ENCODE results near the gene HOXB7. TPM values are rescaled to one million over a fixed set of nuclear protein-coding genes. Genes with fewer than 3 reads are reported as not detected.

Gene HOXB7
- total RNA-seq, 2 donors from 2014 or later = 1.1 to 2.7 TPM

GRCh38 chr17:48623583-48623982 is 12.8 kb upstream of the HOXB7 start:
- Mint-ChIP-seq H3K4me3 (no peak overlapping the region), H3K36me3 (no peaks in the 10 kb centered on the region), H3K9me3 (no peaks in the 10 kb centered on the region), H3K27ac (no peak overlapping the region), H3K4me1 (ENCODE audit: low read depth in 2 of 2) (peaks cover 16 to 28% of the 10 kb centered on the region in 2 donors), H3K27me3 (peaks cover 58 to 84% of the 10 kb centered on the region in 2 donors)
- no peak for ATAC-seq
- no peak for DNase-seq (ENCODE audit: low spot score)

- Mint-ChIP-seq H3K9me3 (no peaks in the 10 kb centered on the region), H3K27me3 (peaks cover 59 to 84% of the 10 kb centered on the region in 2 donors), H3K27ac (no peak overlapping the region), H3K4me3 (no peak overlapping the region), H3K4me1 (ENCODE audit: low read depth in 2 of 2) (peaks cover 21 to 29% of the 10 kb centered on the region in 2 donors), H3K36me3 (no peaks in the 10 kb centered on the region)
- DNase-seq (ENCODE audit: low spot score) (no peak), ATAC-seq (no peak)
Observed at GRCh38 chr17:48622857-48623256, 12.0 kb upstream of the HOXB7 start.

GRCh38 chr17:48621410-48622392 is 10.9 kb upstream of the HOXB7 start:
- ATAC-seq = no peak
- no peak for DNase-seq (ENCODE audit: low spot score)
- H3K9me3 Mint-ChIP-seq = no peaks in the 10 kb centered on the region
- H3K27me3 Mint-ChIP-seq = peaks cover 62 to 89% of the 10 kb centered on the region in 2 donors
- no peak overlapping the region for H3K4me3 Mint-ChIP-seq
- H3K4me1 Mint-ChIP-seq (ENCODE audit: low read depth in 2 of 2) = peaks cover 27 to 32% of the 10 kb centered on the region in 2 donors
- H3K36me3 Mint-ChIP-seq = no peaks in the 10 kb centered on the region
- H3K27ac Mint-ChIP-seq = no peak overlapping the region

GRCh38 chr17:48620461-48621139 is 9.8 kb upstream of the HOXB7 start:
- Mint-ChIP-seq H3K4me1 (ENCODE audit: low read depth in 2 of 2) (peaks cover 21 to 24% of the 10 kb centered on the region in 2 donors), H3K36me3 (no peaks in the 10 kb centered on the region), H3K4me3 (peak overlapping the region; percentile 47), H3K27me3 (peaks cover 63 to 87% of the 10 kb centered on the region in 2 donors), H3K9me3 (no peaks in the 10 kb centered on the region), H3K27ac (no peak overlapping the region)
- DNase-seq (ENCODE audit: low spot score) = no peak
- ATAC-seq = no peak

GRCh38 chr17:48619826-48620449 is 9.1 kb upstream of the HOXB7 start:
- ATAC-seq (no peak), DNase-seq (ENCODE audit: low spot score) (no peak)
- H3K4me1 Mint-ChIP-seq (ENCODE audit: low read depth in 2 of 2) = peaks cover 20 to 25% of the 10 kb centered on the region in 2 donors
- H3K4me3 Mint-ChIP-seq = peak overlapping the region; percentile 55
- H3K27me3 Mint-ChIP-seq = peaks cover 67 to 90% of the 10 kb centered on the region in 2 donors
- H3K36me3 Mint-ChIP-seq = no peaks in the 10 kb centered on the region
- no peak overlapping the region for H3K27ac Mint-ChIP-seq
- H3K9me3 Mint-ChIP-seq = no peaks in the 10 kb centered on the region

GRCh38 chr17:48618256-48618896 is 7.6 kb upstream of the HOXB7 start:
- peaks cover 30 to 38% of the 10 kb centered on the region in 2 donors for H3K4me1 Mint-ChIP-seq (ENCODE audit: low read depth in 2 of 2)
- H3K27me3 Mint-ChIP-seq = peaks cover 67 to 93% of the 10 kb centered on the region in 2 donors
- no peaks in the 10 kb centered on the region for H3K36me3 Mint-ChIP-seq
- H3K9me3 Mint-ChIP-seq = no peaks in the 10 kb centered on the region
- ATAC-seq (peak; percentile 82 to 83), DNase-seq (ENCODE audit: low spot score) (peak; percentile 85)
- H3K4me3 Mint-ChIP-seq = peak overlapping the region; percentile 65
- H3K27ac Mint-ChIP-seq = peak overlapping the region; percentile 33 to 57

- Mint-ChIP-seq H3K36me3 (no peaks in the 10 kb centered on the region), H3K9me3 (no peaks in the 10 kb centered on the region), H3K4me3 (peak overlapping the region; percentile 23), H3K27me3 (peaks cover 62 to 89% of the 10 kb centered on the region in 2 donors), H3K4me1 (ENCODE audit: low read depth in 2 of 2) (peaks cover 34 to 44% of the 10 kb centered on the region in 2 donors), H3K27ac (no peak overlapping the region)
- ATAC-seq (no peak), DNase-seq (ENCODE audit: low spot score) (no peak)
Observed at GRCh38 chr17:48617471-48618255, 6.8 kb upstream of the HOXB7 start.

GRCh38 chr17:48616717-48617470 is 6.1 kb upstream of the HOXB7 start:
- Mint-ChIP-seq H3K4me3 (peak overlapping the region; percentile 23), H3K27ac (peak overlapping the region; percentile 10 to 29), H3K4me1 (ENCODE audit: low read depth in 2 of 2) (peaks cover 39 to 49% of the 10 kb centered on the region in 2 donors), H3K9me3 (no peaks in the 10 kb centered on the region), H3K36me3 (no peaks in the 10 kb centered on the region), H3K27me3 (peaks cover 61 to 81% of the 10 kb centered on the region in 2 donors)
- DNase-seq (ENCODE audit: low spot score) (no peak), ATAC-seq (no peak)

GRCh38 chr17:48615963-48616716 is 5.3 kb upstream of the HOXB7 start:
- Mint-ChIP-seq H3K4me1 (ENCODE audit: low read depth in 2 of 2) (peaks cover 45 to 57% of the 10 kb centered on the region in 2 donors), H3K36me3 (no peaks in the 10 kb centered on the region), H3K27ac (peak overlapping the region in 1 of 2 donors; percentile 29), H3K9me3 (no peaks in the 10 kb centered on the region), H3K27me3 (peaks cover 56 to 74% of the 10 kb centered on the region in 2 donors), H3K4me3 (peak overlapping the region; percentile 23)
- ATAC-seq = no peak
- DNase-seq (ENCODE audit: low spot score) = no peak

- Mint-ChIP-seq H3K27ac (peak within 1 kb of the TSS in 1 of 2 donors; percentile 13), H3K36me3 (no peaks in the 10 kb centered on the region), H3K4me1 (ENCODE audit: low read depth in 2 of 2) (peaks cover 49 to 62% of the 10 kb centered on the region in 2 donors), H3K4me3 (peak within 1 kb of the TSS; percentile 85), H3K27me3 (peaks cover 50 to 67% of the 10 kb centered on the region in 2 donors), H3K9me3 (no peaks in the 10 kb centered on the region)
- DNase-seq (ENCODE audit: low spot score) (no peak), ATAC-seq (no peak)
Observed at GRCh38 chr17:48615047-48615962, 4.5 kb upstream of the HOXB7 start, which contains the start of gene HOXB8. Gene HOXB8 (minus strand): TSS chr17:48615292. CDS start chr17:48614704, 588 bp downstream.
